A549 treated with DMSO at 1 μM for 4 hours (cell line): Measurements from ENCODE around the gene CDK13. TPM values are rescaled to one million over a fixed set of nuclear protein-coding genes. Genes with fewer than 3 reads are reported as not detected.

Experiments
- total RNA-seq: library from RNA; stranded (reverse); fragments of 200-300 nt; extraction: Qiagen RNA extraction; gene quantifications from 5 replicates; pipeline ENCODE4 v1.2.3, GENCODE V29; 2022; ENCODE audit warnings: low read depth

The CDK13 gene
- total RNA-seq, result 21.2 to 25.9 TPM (median 24.0 TPM) in 5 replicates

DNA sequence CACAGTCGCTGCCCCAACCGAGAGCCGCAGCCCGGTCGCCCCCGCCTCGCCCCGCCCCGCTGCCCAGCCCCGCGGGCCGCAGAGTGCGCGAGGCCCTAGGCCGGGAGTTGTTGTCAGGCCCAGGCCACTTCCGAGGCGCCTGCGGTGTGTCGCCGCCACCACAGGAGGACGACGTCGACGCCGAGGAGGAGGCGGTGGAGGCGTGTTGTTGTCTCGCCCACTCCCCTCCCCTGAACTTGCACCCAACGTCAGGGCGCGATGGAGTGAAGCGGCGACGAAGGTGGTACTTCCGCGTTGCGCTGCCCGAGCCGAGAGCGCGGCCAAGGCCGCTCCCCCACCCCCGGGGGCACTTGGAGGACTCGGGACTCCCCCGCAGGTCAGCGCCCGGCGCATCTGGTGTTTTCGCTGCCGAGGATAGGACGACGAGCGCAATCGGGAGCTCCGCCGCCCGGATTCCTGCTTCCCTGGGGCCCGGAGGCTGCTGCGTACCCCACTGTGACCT lies at the start of gene CDK13:
TSS of gene CDK13 (plus strand) at position 286 of the 502 bp plus-strand sequence. CDS start 386 bp downstream, outside the sequence.

DNA sequence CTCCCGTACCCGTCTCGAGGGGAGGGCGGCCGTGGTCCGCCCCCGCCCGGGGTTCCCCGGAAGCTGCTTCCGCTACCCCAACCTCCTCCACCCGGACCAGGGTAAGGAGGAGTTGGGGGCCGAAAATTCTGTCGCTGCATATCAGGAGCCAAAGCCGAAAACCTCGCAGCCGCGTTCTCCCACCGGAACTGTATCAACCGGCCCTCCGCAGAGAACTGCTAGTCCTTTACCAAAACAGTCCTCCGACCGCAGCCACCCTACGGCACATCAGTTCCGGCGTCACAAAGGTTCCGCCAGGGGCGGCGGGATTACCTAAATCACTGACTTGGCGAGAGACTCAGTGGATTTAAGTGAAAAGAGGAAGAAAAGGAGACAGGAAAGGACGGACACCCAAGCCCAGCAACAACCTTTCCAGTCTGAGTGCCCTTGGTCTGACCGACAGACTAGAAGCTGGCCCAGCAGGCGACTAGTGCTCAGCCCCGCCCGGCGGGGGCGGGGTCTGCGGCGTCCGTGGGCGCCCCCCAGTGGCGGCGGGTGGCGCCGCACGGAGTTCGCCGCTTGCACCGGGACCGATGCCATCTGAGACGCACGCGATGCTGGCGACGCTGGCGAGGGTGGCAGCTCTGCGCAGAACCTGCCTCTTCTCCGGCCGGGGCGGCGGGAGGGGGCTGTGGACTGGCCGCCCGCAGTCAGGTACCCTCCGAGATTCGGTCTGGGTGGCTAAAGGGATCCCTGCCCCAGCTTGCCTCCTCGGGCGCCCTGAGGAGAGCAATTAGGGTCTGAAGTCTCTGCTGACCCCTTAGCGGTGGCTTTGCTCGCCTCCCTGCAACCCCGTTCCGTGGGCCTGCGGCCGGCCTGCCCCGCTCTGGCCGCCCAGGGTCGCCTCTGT lies 184.6 kb downstream of the CDK13 start, which contains the start of the genes MPLKIP and SUGCT:
TSS of gene MPLKIP (minus strand) at position 195 of the 889 bp plus-strand sequence. CDS start at position 140, 55 bp downstream.
TSS of gene SUGCT (plus strand) at position 578 of the 889 bp plus-strand sequence.

Other genes starting within 250 kb of the CDK13 start
- 26.9 to 43.3 TPM (median 39.1 TPM) in 5 replicates for gene MPLKIP, start 184.4 kb downstream of the CDK13 start, total RNA-seq
- gene SUGCT, start 184.7 kb downstream of the CDK13 start, total RNA-seq, result 1.2 to 1.6 TPM (median 1.2 TPM) in 5 replicates